Stimulated activated CD4-positive, alpha-beta T cell treated with anti-CD3 and anti-CD28 coated beads, Interleukin-12 subunit alpha, Interleukin-12 subunit beta, amount 100 ng/mL, for 24 hours (primary cell): ENCODE data around the gene SEMA3E.
"Not testable (repeated sequence)": the region's sequence is repeated elsewhere in the genome, so short reads cannot be mapped to it uniquely, and the experiment has no call there.

Source experiments
- DNase-seq, 2 experiments: peaks; one replicate each; pipeline ENCODE4 v3.0.0-alpha.2; 2020; ENCODE audit warnings: low read depth in 2 of 2

Gene SEMA3E

GRCh38 chr7:83486957-83487356 lies 162.0 kb downstream of the SEMA3E start:
- no peak for DNase-seq

GRCh38 chr7:83486536-83486935 lies 162.4 kb downstream of the SEMA3E start:
- no peak for DNase-seq

GRCh38 chr7:83484826-83485225 lies 164.1 kb downstream of the SEMA3E start:
- DNase-seq: no peak

- DNase-seq: no peak
These were observed 164.7 kb downstream of the SEMA3E start for GRCh38 chr7:83484266-83484665.

- no peak for DNase-seq
These were observed 170.3 kb downstream of the SEMA3E start for GRCh38 chr7:83478616-83479015.

GRCh38 chr7:83476511-83477050 lies 172.4 kb downstream of the SEMA3E start:
- DNase-seq: no peak

- DNase-seq: no peak
These were observed 173.5 kb downstream of the SEMA3E start for GRCh38 chr7:83475420-83475819.

- no peak for DNase-seq
These were observed 176.6 kb downstream of the SEMA3E start for GRCh38 chr7:83472376-83472775.

- DNase-seq: no peak
These were observed 179.4 kb downstream of the SEMA3E start for GRCh38 chr7:83469491-83469890.

GRCh38 chr7:83469076-83469475 lies 179.9 kb downstream of the SEMA3E start:
- no peak for DNase-seq

GRCh38 chr7:83468251-83468739 lies 180.6 kb downstream of the SEMA3E start:
- no peak for DNase-seq

- DNase-seq: no peak
These were observed 181.4 kb downstream of the SEMA3E start for GRCh38 chr7:83467493-83467892.

GRCh38 chr7:83466956-83467355 lies 182.0 kb downstream of the SEMA3E start:
- no peak for DNase-seq

- DNase-seq: no peak
These were observed 182.6 kb downstream of the SEMA3E start for GRCh38 chr7:83466187-83466923.

- no peak for DNase-seq
These were observed 183.3 kb downstream of the SEMA3E start for GRCh38 chr7:83465643-83466042.

GRCh38 chr7:83461820-83462219 lies 187.1 kb downstream of the SEMA3E start:
- not testable (repeated sequence) for DNase-seq

- not testable (repeated sequence) for DNase-seq
These were observed 188.8 kb downstream of the SEMA3E start for GRCh38 chr7:83459930-83460653.

- not testable (repeated sequence) for DNase-seq
These were observed 189.6 kb downstream of the SEMA3E start for GRCh38 chr7:83459101-83459929.

- DNase-seq: no peak
These were observed 191.7 kb downstream of the SEMA3E start for GRCh38 chr7:83457022-83457892.

- DNase-seq: no peak
These were observed 192.5 kb downstream of the SEMA3E start for GRCh38 chr7:83456413-83456812.

GRCh38 chr7:83455612-83456011 lies 193.3 kb downstream of the SEMA3E start:
- DNase-seq: no peak
